Measurements from ENCODE around the gene LRRC63. TPM values are rescaled to one million over a fixed set of nuclear protein-coding genes. Genes with fewer than 3 reads are reported as not detected.
A peak's percentile ranks its signal among the peaks of the same experiment; 100 is the strongest.

The LRRC63 gene
- total RNA-seq, 1 experiment from 2014 or later: not detected

GRCh38 chr13:46286972-46287371, 75.2 kb downstream of the LRRC63 start:
- no peak overlapping the region for H3K4me3 Mint-ChIP-seq (ENCODE audit: unreplicated experiment)
- H3K36me3 Mint-ChIP-seq (ENCODE audit: insufficient read depth, unreplicated experiment): no peaks in the 10 kb centered on the region
- H3K4me3 ChIP-seq (ENCODE audit: low read depth, low read length): no peak overlapping the region
- no peaks in the 10 kb centered on the region for H3K27me3 ChIP-seq (replicated peaks; ENCODE audit: control insufficient read depth, insufficient read depth, low read length)
- ChIA-PET POLR2A (no interaction called here), CTCF (no interaction called here)
- no peaks in the 10 kb centered on the region for H3K27me3 Mint-ChIP-seq (ENCODE audit: insufficient read depth, unreplicated experiment)
- H3K4me1 ChIP-seq: no peaks in the 10 kb centered on the region; the same call in 1 of the 2 replicates
- H3K9me3 ChIP-seq: no peaks in the 10 kb centered on the region
- no peaks in the 10 kb centered on the region for H3K4me1 Mint-ChIP-seq (ENCODE audit: low read depth, unreplicated experiment)
- DNase-seq: no peak
- H3K36me3 ChIP-seq (ENCODE audit: control insufficient read depth, insufficient read depth, low read length): no peaks in the 10 kb centered on the region
- intact Hi-C loops (cut with micrococcal nuclease; ENCODE audit: unreplicated experiment): loop anchor here (5.0 kb wide), 1 partner anchor 125 kb away; no protein-coding TSS in a partner anchor
- H3K9me3 Mint-ChIP-seq (ENCODE audit: unreplicated experiment): no peaks in the 10 kb centered on the region
- no peak overlapping the region for H3K27ac Mint-ChIP-seq (ENCODE audit: unreplicated experiment)
- no peak for TF ChIP-seq CTCF (IDR thresholded peaks at IDR 0.05; ENCODE audit: insufficient read depth in 1 of 2, low read depth in 1 of 2, low read length in 1 of 2, severe bottlenecking in 1 of 2, unreplicated experiment in 1 of 2)
- no TSS peak for BruUV-seq (replicated peaks)

- no peak overlapping the region for H3K27ac Mint-ChIP-seq (ENCODE audit: unreplicated experiment)
- no peaks in the 10 kb centered on the region for H3K9me3 ChIP-seq
- POLR2A ChIA-PET: no interaction called here
- peak in 1 of 2 experiments; percentile 61 for DNase-seq
- TF ChIP-seq CTCF (IDR thresholded peaks at IDR 0.05; ENCODE audit: insufficient read depth in 1 of 2, low read depth in 1 of 2, low read length in 1 of 2, severe bottlenecking in 1 of 2, unreplicated experiment in 1 of 2): peak; percentile 72 to 87
- BruUV-seq (replicated peaks): no TSS peak
- no peaks in the 10 kb centered on the region for H3K36me3 Mint-ChIP-seq (ENCODE audit: insufficient read depth, unreplicated experiment)
- no peak overlapping the region for H3K4me3 Mint-ChIP-seq (ENCODE audit: unreplicated experiment)
- no peaks in the 10 kb centered on the region for H3K9me3 Mint-ChIP-seq (ENCODE audit: unreplicated experiment)
- H3K4me1 Mint-ChIP-seq (ENCODE audit: low read depth, unreplicated experiment): no peaks in the 10 kb centered on the region
- no peak overlapping the region for H3K4me3 ChIP-seq (ENCODE audit: low read depth, low read length)
- no peaks in the 10 kb centered on the region; the same call in 1 of the 2 replicates for H3K4me1 ChIP-seq
- no peaks in the 10 kb centered on the region for H3K36me3 ChIP-seq (ENCODE audit: control insufficient read depth, insufficient read depth, low read length)
- no peaks in the 10 kb centered on the region for H3K27me3 ChIP-seq (replicated peaks; ENCODE audit: control insufficient read depth, insufficient read depth, low read length)
- CTCF ChIA-PET: interaction anchor here (0.6 kb wide), 1 partner anchor 33 kb away, joined by 3 read pairs; no protein-coding TSS in a partner anchor
- intact Hi-C loops (cut with micrococcal nuclease; ENCODE audit: unreplicated experiment): loop anchor here (1.0 to 5.0 kb wide), 4 partner anchors 32 to 141 kb away; partner anchors contain the start of gene LRRC63
- H3K27me3 Mint-ChIP-seq (ENCODE audit: insufficient read depth, unreplicated experiment): no peaks in the 10 kb centered on the region
Measured at GRCh38 chr13:46288570-46289259, 77.0 kb downstream of the LRRC63 start.

GRCh38 chr13:46289260-46289955, 77.7 kb downstream of the LRRC63 start:
- intact Hi-C loops (cut with micrococcal nuclease; ENCODE audit: unreplicated experiment): loop anchor here (1.0 to 5.0 kb wide), 4 partner anchors 31 to 142 kb away; partner anchors contain the start of gene LRRC63
- no peak for DNase-seq
- H3K27me3 Mint-ChIP-seq (ENCODE audit: insufficient read depth, unreplicated experiment): no peaks in the 10 kb centered on the region
- Histone ChIP-seq H3K4me1 (no peaks in the 10 kb centered on the region), H3K36me3 (ENCODE audit: control insufficient read depth, insufficient read depth, low read length) (no peaks in the 10 kb centered on the region), H3K9me3 (no peaks in the 10 kb centered on the region), H3K27me3 (replicated peaks; ENCODE audit: control insufficient read depth, insufficient read depth, low read length) (no peaks in the 10 kb centered on the region), H3K4me3 (ENCODE audit: low read depth, low read length) (no peak overlapping the region)
- no peak overlapping the region for H3K27ac Mint-ChIP-seq (ENCODE audit: unreplicated experiment)
- ChIA-PET CTCF (no interaction called here), POLR2A (no interaction called here)
- no peak overlapping the region for H3K4me3 Mint-ChIP-seq (ENCODE audit: unreplicated experiment)
- H3K4me1 Mint-ChIP-seq (ENCODE audit: low read depth, unreplicated experiment): no peaks in the 10 kb centered on the region
- H3K36me3 Mint-ChIP-seq (ENCODE audit: insufficient read depth, unreplicated experiment): no peaks in the 10 kb centered on the region
- no TSS peak for BruUV-seq (replicated peaks)
- TF ChIP-seq CTCF (IDR thresholded peaks at IDR 0.05; ENCODE audit: insufficient read depth in 1 of 2, low read depth in 1 of 2, low read length in 1 of 2, severe bottlenecking in 1 of 2, unreplicated experiment in 1 of 2): no peak
- H3K9me3 Mint-ChIP-seq (ENCODE audit: unreplicated experiment): no peaks in the 10 kb centered on the region

Data from Caco-2 (cell line).